ENCODE results near the gene SIDT1.
"Not testable (repeated sequence)": the region's sequence is repeated elsewhere in the genome, so short reads cannot be mapped to it uniquely, and the experiment has no call there.

Gene SIDT1

DNA sequence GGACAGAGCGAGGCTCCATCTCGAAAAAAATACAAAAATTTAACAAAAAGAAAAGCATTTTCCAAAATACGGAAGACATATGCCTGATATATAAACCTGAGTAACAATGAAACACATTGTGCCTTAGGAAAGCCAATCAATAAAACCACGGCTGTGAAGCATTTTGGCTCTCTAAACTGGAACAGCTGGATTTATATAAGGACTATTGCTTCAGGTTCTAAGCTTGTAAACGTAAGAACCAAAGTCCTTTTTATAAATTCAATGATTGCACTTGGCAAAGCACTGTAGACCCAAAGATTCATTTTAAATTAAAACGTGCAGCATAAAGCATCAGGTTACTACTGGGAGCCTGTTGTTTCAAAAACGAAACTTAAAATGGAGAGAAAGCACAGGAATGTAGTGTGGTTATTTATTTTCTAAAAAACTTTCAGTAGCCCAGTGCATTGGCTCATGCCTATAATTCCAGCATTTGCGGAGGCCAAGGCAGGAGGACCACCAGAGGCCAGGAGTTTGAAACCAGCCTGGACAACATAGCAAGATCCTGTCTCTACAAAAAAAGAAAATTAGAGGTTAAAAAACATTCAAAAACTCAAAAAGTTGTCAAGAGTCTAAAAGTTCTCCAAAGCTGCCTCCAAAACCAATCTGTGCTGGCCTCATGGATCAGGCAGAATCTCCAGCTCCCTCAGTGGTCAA, 102.6 kb downstream of the SIDT1 start:
- DNase-seq: no peak

DNA sequence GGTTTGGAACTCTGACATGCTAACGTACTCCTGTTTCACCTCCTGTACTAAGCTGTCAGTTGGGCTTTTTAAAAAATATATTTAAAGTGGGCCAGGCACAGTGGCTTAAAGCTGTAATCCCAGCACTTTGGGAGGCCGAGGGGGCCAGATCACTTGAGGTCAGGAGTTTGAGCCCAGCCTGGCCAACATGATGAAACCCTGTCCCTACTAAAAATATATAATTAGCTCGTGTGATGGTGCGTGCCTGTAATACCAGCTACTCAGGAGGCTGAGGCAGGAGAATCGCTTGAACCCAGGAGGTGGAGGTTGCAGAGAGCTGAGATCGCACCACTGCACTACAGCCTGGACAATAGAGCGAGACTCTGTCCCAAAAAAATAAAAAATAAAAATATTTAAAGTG, 103.7 kb downstream of the SIDT1 start:
- DNase-seq: not testable (repeated sequence)

DNA sequence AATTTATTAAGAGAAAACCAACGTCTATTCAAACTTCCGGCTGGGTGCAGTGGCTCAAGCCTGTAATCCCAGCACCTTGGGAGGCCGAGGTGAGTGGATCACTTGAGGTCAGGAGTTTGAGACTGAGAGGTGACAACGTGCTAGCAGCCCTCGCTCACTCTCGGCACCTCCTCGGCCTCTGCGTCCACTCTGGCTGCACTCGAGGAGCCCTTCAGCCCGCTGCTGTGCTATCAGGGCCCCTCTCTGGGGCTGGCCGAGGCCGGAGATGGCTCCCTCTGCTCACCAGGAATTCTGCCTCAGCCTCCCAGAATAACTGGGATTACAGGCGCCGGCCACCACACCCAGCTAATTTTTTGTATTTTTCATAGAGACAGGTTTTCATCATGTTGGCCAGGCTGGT, 105.4 kb downstream of the SIDT1 start:
- DNase-seq: no peak

DNA sequence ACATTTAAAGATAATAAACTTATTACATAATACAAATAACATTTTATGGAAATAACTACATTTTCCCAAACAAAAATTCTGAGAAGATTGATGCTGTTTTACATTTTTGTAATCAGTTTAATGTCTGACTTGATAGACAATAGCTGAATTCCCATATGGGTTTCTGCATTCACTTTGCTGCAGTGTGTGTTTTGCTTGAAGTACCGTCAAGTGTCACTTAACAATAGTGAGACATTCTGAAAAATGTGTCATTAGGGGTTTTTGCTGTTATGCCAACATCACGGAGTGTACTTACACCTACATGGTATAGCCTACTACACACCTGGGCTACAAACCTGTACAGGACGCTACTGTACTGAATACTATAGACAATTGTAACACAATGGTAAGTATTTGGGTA, 106.6 kb downstream of the SIDT1 start:
- no peak for DNase-seq

DNA sequence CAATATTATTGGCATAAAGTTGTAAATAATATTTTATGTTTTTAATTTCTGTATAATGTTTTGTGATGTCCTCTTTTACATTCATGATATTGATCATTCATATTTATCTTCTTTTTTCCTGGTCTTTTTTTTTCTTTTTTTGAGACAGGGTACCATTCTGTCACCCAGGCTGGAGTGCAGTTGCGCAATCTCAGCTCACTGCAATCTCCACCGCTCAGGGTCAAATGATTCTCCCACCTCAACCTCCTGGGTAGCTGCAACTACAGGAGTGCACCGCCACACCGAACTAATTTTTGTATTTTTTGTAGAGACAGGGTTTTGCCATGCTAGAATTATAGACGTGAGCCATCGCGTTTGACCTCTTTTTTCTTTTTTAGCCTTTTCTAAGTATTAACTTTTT, 111.2 kb downstream of the SIDT1 start:
- no peak for DNase-seq

DNA sequence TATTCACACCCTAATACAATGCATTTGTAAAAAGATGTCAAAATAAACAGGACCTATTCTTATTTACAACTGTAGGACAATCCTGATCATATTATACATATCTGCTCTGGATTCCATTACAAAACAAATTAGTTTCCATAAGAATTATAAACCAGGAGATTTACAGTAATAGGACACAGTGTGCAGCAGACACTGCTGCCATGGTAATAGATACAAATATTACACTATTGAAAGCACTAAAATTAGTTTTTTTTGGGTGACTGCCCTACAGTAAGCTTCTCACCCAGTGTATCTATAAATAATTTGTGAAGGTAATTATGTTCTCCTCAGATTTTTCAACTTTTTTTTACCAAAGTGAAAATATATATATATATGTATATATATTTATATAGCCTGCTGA, 116.2 kb downstream of the SIDT1 start:
- DNase-seq: no peak

DNA sequence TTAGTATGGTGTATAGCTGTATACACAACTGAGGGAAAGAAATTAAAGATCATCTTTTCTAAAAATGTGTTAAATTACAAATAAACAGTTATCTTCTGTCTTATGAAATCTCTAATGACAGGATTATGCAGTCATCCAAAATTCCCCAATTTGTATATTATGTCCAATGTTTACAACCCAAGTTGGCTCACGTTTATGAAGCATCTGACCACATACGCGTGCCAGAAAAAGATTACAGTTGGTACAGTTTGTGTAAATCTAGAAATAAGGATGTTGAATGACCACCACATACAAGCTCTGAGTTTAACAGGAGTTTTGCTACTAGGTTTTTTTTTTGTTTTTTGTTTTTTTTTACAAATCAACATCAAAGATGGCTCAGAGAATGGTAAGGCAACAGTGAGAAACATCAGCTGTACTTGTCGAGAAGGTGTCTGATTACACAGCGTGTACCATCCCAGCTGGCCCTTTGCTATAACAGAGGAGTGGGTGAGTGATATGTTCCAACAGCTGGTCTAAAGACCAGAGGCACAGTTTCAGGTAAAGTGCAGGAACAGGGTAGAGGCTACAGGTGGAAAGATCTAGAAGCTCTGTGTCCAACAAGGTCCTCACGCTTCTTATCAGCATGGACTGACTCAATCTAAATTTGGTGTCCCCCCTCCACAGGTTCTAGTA, 117.0 kb downstream of the SIDT1 start:
- DNase-seq: no peak

DNA sequence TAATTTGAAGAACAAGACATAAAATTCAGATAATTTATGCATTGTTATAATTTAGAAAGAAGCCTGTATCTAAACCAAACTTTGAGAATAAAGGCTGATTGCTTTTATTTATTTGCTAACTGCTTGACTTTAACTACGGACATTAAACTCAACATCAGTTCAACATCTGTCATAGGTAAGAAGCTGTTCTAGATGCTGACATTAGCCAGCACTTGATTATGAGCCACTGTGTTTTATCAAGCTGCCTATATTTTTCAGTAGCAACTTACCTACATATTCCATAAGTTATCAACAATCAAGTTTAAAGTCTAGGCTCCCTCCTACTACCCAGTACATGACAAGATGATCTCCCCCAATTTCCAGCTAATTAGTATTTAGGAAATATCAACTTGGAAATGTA, 122.0 kb downstream of the SIDT1 start:
- DNase-seq: no peak

DNA sequence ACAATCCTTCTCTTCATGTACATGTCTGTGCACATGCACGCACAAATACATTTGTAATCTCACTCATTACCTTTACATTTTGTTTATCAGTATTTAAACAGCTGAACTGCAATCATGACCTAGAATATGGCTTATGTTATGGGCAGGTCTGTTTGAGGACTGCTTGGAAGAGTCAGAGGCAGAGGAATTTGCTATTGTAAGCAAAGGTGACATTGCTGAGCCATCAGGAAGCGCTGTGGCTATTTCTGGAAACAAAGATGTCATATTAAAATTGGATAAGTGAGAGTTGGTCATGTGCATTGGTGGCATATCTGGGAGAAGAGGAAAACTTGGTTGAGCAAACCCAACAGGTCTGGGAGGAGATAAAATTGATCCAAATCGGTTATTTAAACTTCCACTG, 122.5 kb downstream of the SIDT1 start:
- no peak for DNase-seq

DNA sequence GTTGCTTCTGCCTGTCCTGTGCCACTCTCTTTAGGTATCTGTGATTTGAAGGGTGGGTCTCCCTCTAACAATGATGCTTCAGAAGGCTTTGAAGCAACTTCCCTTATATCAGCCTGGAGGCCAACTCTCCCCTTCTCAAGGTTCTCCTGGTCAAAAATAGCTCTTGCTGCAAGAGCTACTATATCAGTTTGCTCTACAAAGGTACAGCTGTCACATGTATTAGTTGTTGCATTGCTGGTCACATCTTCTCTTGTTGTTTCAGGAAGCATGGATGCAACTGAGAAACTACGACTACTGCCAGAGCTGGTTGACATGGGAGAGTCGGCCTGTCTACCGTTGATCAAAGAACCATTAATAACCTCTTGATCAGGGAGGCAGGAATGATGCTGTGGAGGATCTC, 125.8 kb downstream of the SIDT1 start:
- no peak for DNase-seq

DNA sequence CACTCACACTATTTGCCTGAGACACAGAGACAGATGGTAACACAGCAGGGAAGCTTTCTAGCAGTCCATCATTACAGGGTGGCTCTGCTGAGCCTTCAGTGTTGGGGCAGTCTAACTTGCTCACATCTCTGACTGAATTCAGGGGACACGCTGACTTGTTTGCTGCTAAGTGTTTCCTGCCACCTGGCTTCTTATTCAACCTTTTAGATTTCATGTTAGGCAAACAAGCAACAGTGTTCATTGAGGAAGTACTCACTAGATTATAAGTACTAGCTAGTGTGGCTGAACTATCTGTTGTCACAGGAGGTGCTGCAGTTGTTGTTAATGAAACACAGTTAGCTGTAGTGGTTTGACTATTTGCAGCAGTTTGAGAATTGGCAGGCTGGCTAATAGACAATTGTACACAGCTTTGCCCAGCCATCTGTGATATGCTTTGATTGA, 126.8 kb downstream of the SIDT1 start:
- DNase-seq: no peak

DNA sequence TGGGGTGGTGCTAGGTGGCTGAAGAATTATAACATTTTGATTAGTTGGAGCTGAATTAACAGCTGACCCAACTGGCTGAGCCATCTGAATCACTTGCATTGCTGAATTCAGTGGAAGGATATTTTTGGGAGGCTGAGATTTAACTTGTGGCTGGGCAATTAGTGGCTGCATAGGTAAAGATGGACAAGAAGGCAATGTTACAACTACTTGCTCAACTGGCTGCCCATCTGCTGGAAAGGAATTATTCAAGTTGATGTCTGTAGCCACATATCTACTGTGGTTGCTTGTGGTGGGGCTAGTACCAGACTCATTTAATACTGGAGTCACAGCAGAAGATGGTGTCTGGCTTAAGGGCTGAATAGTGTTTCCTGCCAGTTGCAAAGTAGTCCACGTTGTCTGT, 127.6 kb downstream of the SIDT1 start:
- no peak for DNase-seq

DNA sequence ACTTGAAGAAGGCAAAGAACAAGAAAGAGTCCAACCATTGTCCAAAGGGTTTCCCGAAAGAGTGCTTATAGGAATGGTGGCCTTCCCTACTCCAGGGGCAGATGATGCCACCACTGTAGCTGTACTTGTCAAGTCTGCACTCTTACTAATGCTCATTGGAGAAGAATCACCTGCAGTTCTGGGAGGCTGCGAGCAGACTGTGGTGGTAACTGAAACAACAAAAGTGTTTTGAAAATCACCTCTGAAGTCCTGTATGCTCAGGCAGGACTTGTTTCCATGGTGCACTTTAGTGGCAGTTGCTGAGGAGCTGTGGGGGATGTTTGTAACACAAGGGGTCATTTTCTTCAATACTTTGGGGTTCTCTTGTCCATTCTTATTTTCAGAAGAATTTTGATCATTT, 128.1 kb downstream of the SIDT1 start:
- DNase-seq: no peak

DNA sequence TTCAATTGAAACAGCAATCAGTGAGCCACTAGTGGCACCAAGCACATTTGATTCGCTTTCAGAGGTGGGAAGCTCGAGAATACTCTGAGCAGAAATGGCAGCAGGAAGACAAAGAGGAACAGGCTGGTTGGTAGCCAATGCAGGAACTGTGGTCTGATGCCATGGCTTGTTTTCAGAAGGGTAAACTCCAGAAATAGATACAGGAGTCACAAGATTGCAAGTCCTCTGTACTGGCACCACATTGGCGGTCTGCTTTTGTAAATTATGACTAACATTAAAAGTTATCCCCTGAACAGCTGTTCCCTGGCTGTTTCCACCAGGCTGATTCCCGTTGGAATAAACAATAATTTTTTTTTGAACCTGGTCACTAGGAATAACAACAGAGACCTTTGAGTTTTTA, 128.5 kb downstream of the SIDT1 start:
- DNase-seq: peak in 2 of 4 experiments; percentile 9 to 15

DNA sequence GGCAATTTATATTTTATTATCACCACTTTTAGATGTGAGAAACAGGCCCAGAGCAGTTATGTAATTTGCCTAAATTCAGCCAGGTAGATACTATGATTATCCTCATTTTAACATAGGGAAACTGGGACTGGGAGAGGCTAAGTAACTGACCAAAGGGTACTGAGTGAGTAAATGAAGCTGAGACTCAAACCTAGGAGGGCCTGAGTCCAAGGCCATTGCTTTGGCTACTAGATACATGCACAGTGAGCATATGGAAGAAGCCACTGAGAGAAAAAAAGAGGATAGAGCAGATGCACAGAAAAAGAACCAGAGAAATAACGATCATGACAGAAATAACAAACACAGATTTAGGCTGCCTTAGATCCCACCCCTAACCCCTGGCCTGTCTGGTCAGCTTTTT, 130.5 kb downstream of the SIDT1 start:
- DNase-seq: no peak

DNA sequence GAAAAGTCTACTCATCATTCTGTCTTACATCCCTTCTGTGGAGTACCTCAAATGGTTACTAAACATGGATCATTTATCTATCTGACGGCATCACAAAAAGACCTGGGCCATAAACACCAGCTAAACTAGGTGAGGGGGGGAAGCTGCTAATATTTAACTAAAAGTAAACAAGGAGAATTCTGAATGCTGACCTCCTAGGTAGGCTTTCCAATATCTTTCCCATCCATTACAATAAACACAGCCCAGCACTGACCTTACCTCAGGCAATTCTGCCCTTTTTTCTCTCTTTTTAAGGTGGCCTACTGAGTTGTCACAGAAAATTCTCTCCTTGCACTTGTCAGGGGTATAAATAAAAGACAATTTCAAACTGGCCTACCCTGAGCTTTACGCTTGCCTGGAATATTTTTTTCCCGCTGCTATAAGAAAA, 131.0 kb downstream of the SIDT1 start:
- no peak for DNase-seq

DNA sequence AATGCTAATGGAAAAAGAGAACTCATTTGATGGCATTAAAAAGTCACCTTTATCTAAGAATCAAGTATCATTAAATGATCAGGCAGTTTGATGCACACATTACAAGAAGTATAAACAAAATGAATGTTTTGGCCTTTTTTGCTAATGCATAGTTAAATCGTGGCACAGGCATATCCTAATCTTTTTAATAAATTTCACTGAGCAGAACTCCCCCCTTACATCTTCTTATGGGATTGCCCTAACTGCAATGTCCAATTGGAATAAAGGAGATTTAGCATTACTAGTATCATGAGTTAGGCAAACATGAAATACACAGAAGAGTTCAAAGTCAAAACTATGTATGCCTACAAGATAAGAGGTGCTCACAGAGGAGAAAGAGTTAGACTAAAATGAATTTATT, 131.4 kb downstream of the SIDT1 start:
- DNase-seq: no peak

DNA sequence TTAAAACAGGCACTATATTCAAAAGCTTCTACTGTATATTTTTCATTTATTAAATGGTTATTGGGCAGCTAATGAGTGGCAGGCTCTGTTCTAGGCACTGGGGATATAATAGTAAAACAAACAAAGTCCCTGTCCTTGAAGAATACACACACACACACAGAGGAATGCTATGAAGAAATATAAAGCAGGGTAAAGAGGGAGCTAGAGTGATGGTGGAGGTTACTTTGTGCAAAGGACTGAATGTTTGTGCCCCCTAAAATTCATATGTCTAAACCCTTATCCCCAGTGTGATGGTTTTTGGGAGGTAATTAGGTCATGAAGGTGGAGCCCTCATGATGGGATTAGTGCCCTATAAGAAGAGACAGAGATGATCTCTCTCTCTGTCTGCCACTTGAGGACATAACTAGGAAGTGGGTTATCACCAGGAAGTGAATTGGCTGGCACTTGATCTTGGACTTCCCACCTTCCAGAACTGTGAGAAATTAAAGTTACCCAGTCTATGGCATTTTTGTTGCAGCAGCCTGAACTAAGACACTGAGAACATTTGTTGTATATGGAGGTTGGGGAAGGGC, 132.3 kb downstream of the SIDT1 start:
- DNase-seq: no peak

DNA sequence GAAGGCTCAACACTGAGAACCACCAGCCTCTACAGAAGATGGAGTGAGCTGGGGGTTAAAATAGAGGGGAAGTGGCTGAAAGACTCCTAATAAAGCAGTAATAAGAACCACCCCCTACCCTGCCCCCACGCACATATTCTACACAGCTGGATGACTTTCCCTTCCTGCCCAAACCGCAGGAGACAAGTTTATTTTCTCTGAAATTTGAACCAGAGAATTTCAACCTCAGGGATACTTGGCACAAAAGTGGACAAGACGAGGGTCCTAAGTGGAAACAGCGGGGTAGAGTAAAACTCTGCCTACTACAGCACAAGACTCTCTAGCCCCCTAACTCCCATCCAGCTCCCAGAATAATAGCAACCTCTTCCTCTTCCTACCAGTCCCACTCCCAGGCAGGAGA, 135.7 kb downstream of the SIDT1 start:
- DNase-seq: peak in 3 of 4 experiments; percentile 20 to 28 (median 22)

DNA sequence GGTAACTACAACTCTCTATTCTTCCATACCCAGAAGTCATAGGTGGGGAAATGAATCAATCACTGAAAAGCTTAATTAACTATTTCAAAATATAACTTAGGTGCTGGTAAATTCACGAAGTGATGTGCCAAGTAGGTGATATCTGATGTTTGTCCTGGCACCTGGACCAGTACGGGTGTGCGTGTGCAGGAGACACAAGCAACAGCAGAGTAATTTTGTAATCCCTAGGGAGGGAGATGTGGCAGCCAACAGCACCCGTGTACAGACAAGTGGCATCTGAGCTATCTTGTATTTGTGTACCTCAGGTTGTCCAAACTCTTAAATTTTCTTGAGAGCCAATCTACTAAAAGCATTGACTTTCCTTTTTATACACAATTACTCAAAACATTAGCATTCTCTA, 141.2 kb downstream of the SIDT1 start:
- DNase-seq: no peak

DNA sequence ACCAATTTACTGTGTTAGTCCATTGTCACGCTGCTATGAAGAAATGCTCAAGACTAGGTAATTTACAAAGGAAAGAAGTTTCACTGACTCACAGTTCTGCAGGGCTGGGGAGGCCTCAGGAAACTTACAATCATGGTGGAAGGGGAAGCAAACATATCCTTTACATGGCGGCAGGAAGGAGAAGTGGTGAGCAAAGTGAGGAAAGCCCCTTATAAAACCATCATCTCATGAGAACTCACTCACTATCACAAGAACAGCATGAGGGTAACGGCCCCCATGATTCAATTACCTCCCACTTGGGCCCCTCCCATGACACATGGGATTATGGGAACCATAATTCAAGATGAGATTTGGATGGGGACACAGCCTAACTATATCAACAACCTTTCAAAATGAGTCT, 143.9 kb downstream of the SIDT1 start:
- peak; percentile 21 to 57 (median 34) for DNase-seq

DNA sequence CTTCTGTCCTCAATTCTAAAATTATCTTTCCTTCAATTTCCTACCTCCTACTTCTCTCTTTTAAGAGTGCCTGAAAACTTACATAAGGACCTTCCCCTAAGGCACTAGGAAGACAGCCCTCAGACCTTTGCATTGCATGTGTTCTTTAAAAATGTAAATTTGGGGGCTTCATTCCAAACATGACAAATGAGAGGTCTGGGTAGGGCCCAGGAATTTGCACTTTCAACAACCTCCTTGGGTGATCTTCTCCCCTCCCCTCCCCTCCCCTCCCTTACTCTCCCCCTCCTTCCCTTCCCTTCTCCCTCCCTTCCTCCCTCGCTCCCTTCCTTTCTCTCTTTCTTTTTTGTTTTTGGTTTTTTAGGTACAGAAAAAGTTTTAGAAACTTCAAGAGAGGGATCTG, 145.4 kb downstream of the SIDT1 start:
- DNase-seq: no peak

DNA sequence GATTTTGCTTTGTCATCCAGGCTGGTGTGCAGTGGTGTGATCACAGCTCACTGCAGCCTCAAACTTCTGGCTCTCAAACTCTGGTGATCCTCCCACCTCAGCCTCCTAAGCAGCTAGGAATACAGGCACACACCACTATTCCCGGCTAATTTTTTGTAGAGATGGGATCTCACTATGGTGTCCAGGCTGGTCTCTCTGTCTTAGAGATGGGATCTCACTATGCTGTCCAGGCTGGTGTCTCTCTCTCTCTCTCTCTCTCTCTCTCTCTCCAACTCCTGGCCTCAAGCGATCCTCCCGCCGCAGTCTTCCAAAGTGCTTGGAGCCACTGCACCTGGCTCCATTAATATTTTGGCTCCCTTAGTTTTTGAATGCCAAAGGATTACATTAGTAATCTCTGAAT, 146.4 kb downstream of the SIDT1 start:
- no peak for DNase-seq

Measured in suppressor macrophage (primary cell).